ENCODE measurements around the gene ZG16B. TPM values are rescaled to one million over a fixed set of nuclear protein-coding genes. Genes with fewer than 3 reads are reported as not detected.

Gene ZG16B
- total and polyA plus RNA-seq, 9 donors = 0.28 to 0.61 (median 0.43) TPM; not detected in 1

DNA sequence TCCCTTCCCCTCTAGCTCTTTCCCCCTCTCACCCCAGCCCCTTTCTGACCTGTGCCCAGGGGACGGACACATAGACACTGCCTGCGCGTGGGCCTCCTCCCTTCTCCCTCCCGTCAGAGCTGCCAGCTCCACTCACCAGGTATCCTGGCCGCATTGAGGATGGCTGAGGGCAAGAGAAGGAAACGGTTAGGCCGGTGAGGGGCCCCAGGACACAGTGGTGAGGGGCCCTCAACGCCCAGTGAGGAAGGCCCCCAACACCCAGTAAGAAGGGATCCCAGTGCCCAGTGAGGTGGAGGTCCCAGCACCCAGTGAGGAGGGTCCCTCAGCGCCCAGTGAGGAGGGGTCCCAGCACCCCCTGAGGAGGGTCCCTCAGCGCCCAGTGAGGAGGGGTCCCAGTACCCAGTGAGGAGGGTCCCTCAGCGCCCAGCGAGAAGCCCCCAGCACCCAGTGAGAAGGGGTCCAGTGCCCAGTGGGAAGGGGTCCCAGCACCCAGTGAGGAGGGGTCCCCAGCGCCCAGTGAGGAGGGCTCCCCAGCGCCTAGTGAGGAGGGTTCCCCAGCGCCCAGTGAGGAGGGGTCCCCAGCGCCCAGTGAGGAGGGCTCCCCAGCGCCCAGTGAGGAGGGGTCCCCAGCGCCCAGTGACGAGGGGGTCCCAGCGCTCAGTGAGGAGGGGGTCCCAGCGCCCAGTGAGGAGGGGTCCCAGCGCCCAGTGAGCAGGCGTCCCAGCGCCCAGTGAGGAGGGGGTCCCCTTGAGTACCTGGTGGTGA lies 26.8 kb downstream of the ZG16B start:
- Histone ChIP-seq H3K27me3 (ENCODE audit: control insufficient read depth, insufficient read depth, low read length) (peaks cover 56% of the 10 kb centered on the region), H3K36me3 (ENCODE audit: control insufficient read depth, insufficient read depth, low read length) (no peaks in the 10 kb centered on the region), H3K27ac (ENCODE audit: low read length) (no peak overlapping the region), H3K4me1 (ENCODE audit: control insufficient read depth, insufficient read depth, low read length) (no peaks in the 10 kb centered on the region), H3K9me3 (replicated peaks; ENCODE audit: control insufficient read depth, low read depth, low read length) (peaks cover 4% of the 10 kb centered on the region), H3K4me3 (ENCODE audit: low read length) (no peak overlapping the region)
- 82% methylated on average over 17 of the region's 24 CpGs for WGBS (ENCODE audit: insufficient coverage)
- no peak for DNase-seq

DNA sequence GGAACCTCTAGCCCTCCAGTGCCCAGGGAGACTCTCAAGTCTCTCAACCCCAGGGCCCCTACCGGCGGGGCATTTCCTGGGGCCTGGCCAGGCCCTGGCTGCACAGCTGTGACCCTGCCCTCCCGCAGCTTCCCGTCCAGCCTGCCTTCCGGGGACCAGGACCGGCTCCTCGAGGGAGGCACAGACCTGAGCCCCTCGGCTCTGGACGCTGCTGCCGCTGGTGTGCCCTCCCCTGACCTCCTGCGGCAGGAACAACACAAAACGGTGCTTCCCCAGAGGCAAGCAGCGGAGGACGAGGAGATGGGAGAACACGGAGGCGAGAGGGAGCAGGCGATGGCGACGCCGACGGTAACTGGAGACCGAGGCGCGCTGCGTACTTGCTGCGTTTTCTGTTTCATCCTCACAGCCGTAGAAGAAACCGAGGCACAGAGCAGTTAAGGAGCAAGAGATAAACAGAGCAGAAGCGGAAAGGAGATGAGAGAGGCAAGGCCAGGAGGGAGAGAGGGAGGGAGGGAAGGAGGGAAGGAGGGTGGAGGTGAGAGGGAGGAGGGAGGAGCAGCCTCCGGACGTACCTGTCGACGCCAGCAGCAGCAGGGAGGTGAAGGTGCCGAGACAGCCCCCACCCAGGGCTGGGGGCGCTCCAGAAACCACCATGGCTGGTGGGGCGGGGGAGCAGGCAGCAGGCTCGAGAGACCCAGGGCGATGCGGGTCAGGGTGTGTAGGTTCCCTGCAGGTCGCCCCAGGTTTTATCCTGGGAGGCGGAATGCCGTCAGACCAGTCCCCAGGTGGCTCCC lies 27.5 kb downstream of the ZG16B start, which contains the start of gene PRSS22:
Gene PRSS22 (minus strand): TSS at position 720 of the 794 bp plus-strand sequence. CDS start 66 bp downstream, at position 654.
- no peaks in the 10 kb centered on the region for H3K4me1 ChIP-seq (ENCODE audit: control insufficient read depth, insufficient read depth, low read length)
- DNase-seq = no peak
- WGBS (ENCODE audit: insufficient coverage) = 7% methylated on average over 42 of the region's 42 CpGs
- H3K4me3 ChIP-seq (ENCODE audit: low read length) = no peak within 1 kb of the TSS
- H3K36me3 ChIP-seq (ENCODE audit: control insufficient read depth, insufficient read depth, low read length) = no peaks in the 10 kb centered on the region
- no peak within 1 kb of the TSS for H3K27ac ChIP-seq (ENCODE audit: low read length)
- peaks cover 50% of the 10 kb centered on the region for H3K27me3 ChIP-seq (ENCODE audit: control insufficient read depth, insufficient read depth, low read length)
- H3K9me3 ChIP-seq (replicated peaks; ENCODE audit: control insufficient read depth, low read depth, low read length) = peaks cover 4% of the 10 kb centered on the region

DNA sequence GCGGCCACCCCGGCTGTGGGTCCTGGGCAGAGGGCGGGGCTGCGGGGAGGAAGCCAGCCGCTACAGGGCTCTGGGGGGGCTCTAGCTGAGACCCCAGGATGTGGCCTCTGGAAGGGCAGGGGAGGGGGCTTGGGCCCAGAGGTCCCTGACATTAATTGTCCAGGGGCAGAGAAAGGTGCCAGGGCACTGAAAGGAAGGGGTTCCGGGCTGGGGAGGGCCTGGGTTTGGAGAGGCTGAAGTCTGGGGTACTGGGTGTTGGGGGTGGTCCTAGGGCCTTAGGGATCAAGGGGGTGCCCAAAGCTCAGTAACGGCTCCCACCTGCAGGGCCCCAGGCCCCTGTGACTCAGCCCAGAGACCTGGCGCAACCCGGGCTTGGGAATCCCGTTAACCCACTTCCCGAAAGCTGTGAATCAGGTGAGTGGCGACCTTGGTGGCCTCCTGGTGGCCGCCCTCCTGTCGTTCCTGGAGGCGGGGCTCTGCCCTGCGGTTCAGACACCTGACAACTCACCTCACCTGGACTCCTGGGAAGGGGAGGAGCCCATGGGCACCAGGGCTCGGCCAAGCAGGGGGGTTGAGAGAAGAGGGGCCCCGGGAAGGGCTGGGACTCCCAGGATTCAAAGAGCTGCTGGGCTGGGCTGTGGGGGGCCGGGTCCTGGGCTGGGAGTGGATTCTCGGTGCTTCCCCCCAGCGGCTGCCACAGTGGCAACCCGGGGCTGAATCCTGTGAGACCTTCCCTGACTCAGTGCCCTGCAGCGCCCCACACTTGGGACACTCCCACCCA lies 28.3 kb downstream of the ZG16B start:
- no peak for DNase-seq
- no peak overlapping the region for H3K27ac ChIP-seq (ENCODE audit: low read length)
- H3K9me3 ChIP-seq (replicated peaks; ENCODE audit: control insufficient read depth, low read depth, low read length) = peaks cover 4% of the 10 kb centered on the region
- H3K27me3 ChIP-seq (ENCODE audit: control insufficient read depth, insufficient read depth, low read length) = peaks cover 44% of the 10 kb centered on the region
- WGBS (ENCODE audit: insufficient coverage) = 15% methylated on average over 18 of the region's 23 CpGs
- no peak overlapping the region for H3K4me3 ChIP-seq (ENCODE audit: low read length)
- no peaks in the 10 kb centered on the region for H3K36me3 ChIP-seq (ENCODE audit: control insufficient read depth, insufficient read depth, low read length)
- H3K4me1 ChIP-seq (ENCODE audit: control insufficient read depth, insufficient read depth, low read length) = no peaks in the 10 kb centered on the region

DNA sequence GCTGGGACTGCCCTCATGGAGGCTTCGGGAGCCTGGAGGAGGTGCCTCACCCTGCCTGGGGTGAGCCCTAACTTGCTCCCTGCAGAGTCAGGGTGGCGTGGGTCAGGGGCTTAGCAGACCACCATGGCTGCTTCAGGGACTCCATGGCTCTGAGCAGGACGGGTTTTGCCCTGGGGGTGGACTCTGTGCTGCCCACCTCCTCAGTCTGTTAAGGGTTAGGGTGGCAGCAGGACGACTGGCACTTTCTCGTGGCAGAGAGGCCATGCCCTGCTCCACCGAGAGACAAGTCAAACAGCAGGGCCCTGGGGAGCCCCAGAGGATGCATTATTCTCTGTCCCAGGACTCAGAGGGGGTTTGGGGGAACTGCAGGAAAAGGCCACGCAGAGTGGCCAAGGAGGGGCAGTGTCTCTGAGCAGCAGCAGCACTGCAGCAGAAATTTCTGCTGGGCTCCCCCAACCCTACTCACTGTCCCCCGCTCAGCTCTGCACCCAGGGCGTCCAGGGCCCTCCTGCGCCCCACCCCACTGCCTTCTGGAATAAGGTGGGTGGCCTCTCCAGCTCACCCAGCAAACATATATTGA lies 29.7 kb downstream of the ZG16B start:
- WGBS (ENCODE audit: insufficient coverage) = 68% methylated on average over 9 of the region's 10 CpGs
- H3K36me3 ChIP-seq (ENCODE audit: control insufficient read depth, insufficient read depth, low read length) = no peaks in the 10 kb centered on the region
- H3K4me1 ChIP-seq (ENCODE audit: control insufficient read depth, insufficient read depth, low read length) = no peaks in the 10 kb centered on the region
- peaks cover 4% of the 10 kb centered on the region for H3K9me3 ChIP-seq (replicated peaks; ENCODE audit: control insufficient read depth, low read depth, low read length)
- no peak overlapping the region for H3K27ac ChIP-seq (ENCODE audit: low read length)
- H3K27me3 ChIP-seq (ENCODE audit: control insufficient read depth, insufficient read depth, low read length) = peaks cover 48% of the 10 kb centered on the region
- DNase-seq = no peak
- H3K4me3 ChIP-seq (ENCODE audit: low read length) = no peak overlapping the region

DNA sequence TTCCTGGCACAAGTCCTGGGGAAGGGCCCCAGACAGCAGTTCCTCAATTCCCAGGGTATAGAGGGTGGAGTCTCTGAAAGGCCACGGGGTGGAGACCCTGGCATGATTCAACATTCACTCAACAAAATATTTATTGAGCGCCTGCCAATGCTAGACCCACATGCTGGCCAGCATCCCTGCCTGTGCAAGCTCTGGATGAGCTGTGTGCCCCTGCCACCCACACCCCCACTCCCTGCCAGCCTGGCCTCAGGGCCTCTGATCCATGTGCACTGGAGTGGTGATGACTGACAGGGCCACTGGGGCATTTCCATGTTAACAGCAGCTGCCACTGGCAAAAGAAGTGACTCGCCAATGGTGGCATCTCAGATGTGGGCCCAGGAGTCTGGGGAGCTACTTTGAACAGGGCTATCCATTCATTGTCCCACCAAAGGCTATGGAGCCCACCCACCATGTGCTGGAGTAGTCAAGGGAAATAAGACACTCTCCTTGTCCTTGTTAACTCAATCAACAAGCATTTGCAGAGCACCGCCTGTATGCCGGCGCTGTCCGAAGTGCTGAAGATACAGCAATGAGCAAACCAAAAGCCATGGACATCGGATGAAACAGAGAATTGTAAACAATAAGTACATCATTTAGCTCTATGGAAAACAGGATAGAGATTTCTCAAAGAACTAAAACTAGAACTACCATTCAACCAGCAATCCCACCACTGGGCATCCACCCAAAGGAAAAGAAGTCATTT lies 30.9 kb downstream of the ZG16B start:
- DNase-seq = no peak
- H3K27me3 ChIP-seq (ENCODE audit: control insufficient read depth, insufficient read depth, low read length) = peaks cover 57% of the 10 kb centered on the region

DNA sequence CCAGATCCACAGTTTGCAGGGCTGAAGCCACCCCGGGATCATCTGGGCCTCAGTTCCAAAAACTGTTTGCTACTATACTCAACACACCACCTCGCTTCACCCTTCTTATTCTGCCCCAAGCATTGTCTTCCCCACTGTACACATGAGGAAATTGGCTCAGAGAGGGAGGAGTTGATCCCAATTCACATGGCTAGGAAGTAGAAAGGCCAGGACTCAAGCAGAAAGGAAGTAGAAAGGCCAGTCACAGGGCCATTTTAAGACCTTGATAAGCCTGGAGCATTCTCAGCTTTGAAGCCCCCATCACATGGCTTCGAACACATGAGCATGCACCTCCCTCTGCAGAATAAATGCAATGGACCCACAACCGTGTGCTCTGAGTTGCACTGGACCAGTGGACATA lies 35.5 kb downstream of the ZG16B start:
- Histone ChIP-seq H3K4me1 (ENCODE audit: control insufficient read depth, insufficient read depth, low read length) (peaks cover 5% of the 10 kb centered on the region), H3K36me3 (ENCODE audit: control insufficient read depth, insufficient read depth, low read length) (no peaks in the 10 kb centered on the region), H3K27ac (ENCODE audit: low read length) (no peak overlapping the region), H3K27me3 (ENCODE audit: control insufficient read depth, insufficient read depth, low read length) (peaks cover 30% of the 10 kb centered on the region), H3K4me3 (ENCODE audit: low read length) (no peak overlapping the region), H3K9me3 (replicated peaks; ENCODE audit: control insufficient read depth, low read depth, low read length) (peaks cover 4% of the 10 kb centered on the region)
- 52% methylated on average over 3 of the region's 4 CpGs for WGBS (ENCODE audit: insufficient coverage)
- DNase-seq = no peak

More for the DNA sequence above, 30.9 kb downstream of the ZG16B start:
- WGBS (ENCODE audit: insufficient coverage) = 92% methylated on average over 2 of the region's 8 CpGs
- no peak overlapping the region for H3K4me3 ChIP-seq (ENCODE audit: low read length)
- no peaks in the 10 kb centered on the region for H3K36me3 ChIP-seq (ENCODE audit: control insufficient read depth, insufficient read depth, low read length)
- peaks cover 4% of the 10 kb centered on the region for H3K9me3 ChIP-seq (replicated peaks; ENCODE audit: control insufficient read depth, low read depth, low read length)
- H3K27ac ChIP-seq (ENCODE audit: low read length) = no peak overlapping the region
- no peaks in the 10 kb centered on the region for H3K4me1 ChIP-seq (ENCODE audit: control insufficient read depth, insufficient read depth, low read length)

DNA sequence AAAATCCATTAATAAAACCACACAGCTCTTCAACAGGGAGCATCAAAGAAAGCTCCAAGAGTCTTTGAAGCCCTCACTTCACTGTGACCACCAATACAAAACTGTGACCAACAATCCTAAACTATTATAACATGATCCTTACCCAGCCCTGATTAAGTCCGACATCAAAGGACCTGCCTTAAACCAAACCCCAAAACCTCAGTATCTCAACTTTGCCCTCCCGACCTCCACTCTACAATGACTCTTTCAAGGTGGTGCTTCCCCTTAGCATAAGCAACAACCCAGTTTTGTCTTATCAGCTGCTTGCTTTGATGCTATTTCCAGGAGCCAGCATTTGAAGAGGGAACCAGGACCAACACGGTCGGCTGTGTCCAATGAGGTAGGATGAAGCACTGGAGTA lies 36.3 kb downstream of the ZG16B start:
- Histone ChIP-seq H3K9me3 (replicated peaks; ENCODE audit: control insufficient read depth, low read depth, low read length) (no peaks in the 10 kb centered on the region), H3K4me3 (ENCODE audit: low read length) (no peak overlapping the region), H3K4me1 (ENCODE audit: control insufficient read depth, insufficient read depth, low read length) (peaks cover 5% of the 10 kb centered on the region), H3K27me3 (ENCODE audit: control insufficient read depth, insufficient read depth, low read length) (peaks cover 25% of the 10 kb centered on the region), H3K36me3 (ENCODE audit: control insufficient read depth, insufficient read depth, low read length) (no peaks in the 10 kb centered on the region), H3K27ac (ENCODE audit: low read length) (no peak overlapping the region)
- no peak for DNase-seq
- 64% methylated on average over 3 of the region's 4 CpGs for WGBS (ENCODE audit: insufficient coverage)

DNA sequence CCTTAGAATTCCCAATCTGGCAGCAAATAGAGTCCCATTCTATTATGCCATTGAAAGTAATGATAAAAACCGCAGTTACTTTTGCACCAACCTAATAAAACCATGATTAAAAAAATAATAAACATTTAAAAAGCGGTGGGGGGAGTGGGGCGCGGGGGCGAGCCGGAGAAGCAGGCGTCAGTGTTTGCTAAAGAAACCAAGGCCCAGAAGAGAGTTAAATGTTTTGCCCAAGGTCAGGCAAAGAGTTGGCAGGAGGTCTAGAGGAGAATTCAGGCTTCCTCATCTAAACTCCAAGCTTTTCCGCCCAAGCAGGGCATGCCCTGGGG lies 37.5 kb downstream of the ZG16B start:
- peak overlapping the region; percentile 96 for H3K27ac ChIP-seq (ENCODE audit: low read length)
- peaks cover 5% of the 10 kb centered on the region for H3K4me1 ChIP-seq (ENCODE audit: control insufficient read depth, insufficient read depth, low read length)
- DNase-seq = no peak
- no peaks in the 10 kb centered on the region for H3K36me3 ChIP-seq (ENCODE audit: control insufficient read depth, insufficient read depth, low read length)
- H3K4me3 ChIP-seq (ENCODE audit: low read length) = peak overlapping the region; percentile 86
- peaks cover 28% of the 10 kb centered on the region for H3K27me3 ChIP-seq (ENCODE audit: control insufficient read depth, insufficient read depth, low read length)
- WGBS (ENCODE audit: insufficient coverage) = 60% methylated on average over 1 of the region's 8 CpGs
- no peaks in the 10 kb centered on the region for H3K9me3 ChIP-seq (replicated peaks; ENCODE audit: control insufficient read depth, low read depth, low read length)

DNA sequence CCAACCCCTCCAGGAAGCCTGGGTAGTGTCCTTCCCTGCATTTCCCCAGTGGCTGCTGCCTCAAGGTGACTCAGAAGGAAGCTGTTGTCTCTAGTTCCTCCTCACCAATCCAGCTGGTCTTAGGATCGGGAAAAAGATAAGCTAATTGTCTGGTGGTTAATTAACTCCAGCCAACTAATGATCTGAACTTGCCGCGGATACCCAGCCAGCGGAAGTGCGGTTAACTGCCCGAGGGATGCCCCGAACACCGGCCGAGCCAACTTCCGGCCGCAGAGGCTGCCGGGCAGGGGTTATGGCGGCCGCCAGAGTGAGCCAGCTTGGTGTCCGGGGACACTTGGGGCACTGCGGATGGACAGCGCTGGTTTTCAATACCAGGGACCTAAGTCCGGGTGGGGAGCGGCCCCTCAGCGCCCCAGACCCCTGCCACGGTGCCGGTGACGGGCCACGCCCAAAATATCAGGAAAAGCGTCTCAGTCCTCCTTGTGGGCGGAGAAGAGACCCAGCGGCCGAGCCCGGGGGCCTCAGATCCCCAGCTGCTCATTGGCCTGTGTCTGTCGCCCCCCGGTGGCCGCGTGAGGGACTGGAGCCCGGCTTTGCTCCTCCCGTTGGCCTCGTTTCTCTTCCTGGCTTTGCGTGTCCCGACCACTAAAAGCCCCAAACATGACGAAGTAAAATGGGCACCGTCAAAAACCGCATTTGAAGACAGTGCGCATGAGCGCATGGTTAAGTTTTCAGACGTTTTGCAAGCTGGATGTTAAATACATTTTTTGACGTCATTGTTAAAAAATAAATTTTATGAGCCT lies 38.1 kb downstream of the ZG16B start:
- peaks cover 5% of the 10 kb centered on the region for H3K4me1 ChIP-seq (ENCODE audit: control insufficient read depth, insufficient read depth, low read length)
- peak; percentile 95 for DNase-seq
- no peaks in the 10 kb centered on the region for H3K36me3 ChIP-seq (ENCODE audit: control insufficient read depth, insufficient read depth, low read length)
- peaks cover 28% of the 10 kb centered on the region for H3K27me3 ChIP-seq (ENCODE audit: control insufficient read depth, insufficient read depth, low read length)
- H3K4me3 ChIP-seq (ENCODE audit: low read length) = peak overlapping the region; percentile 86
- WGBS (ENCODE audit: insufficient coverage) = 0% methylated on average over 35 of the region's 45 CpGs
- peak overlapping the region; percentile 96 for H3K27ac ChIP-seq (ENCODE audit: low read length)
- H3K9me3 ChIP-seq (replicated peaks; ENCODE audit: control insufficient read depth, low read depth, low read length) = no peaks in the 10 kb centered on the region

Data from muscle of leg (tissue), 11 donors.